WTC11 (cell line): ENCODE results near the gene MFAP3. TPM values are rescaled to one million over a fixed set of nuclear protein-coding genes. Genes with fewer than 3 reads are reported as not detected.

Experiments used
- ATAC-seq: fragments of 200-7000 bp; cut with Tn5 transposase; 2 replicates; pipeline ENCODE4 v1.10.0; 2021; ENCODE audit warnings: mild to moderate bottlenecking, moderate library complexity
- CTCF ChIA-PET: fragments of 300-600 bp; sonication (Branson Sonifier 250); formaldehyde crosslinking; loops from one replicate; lab custom pipeline; 2021; ENCODE audit warnings: antibody characterized with exemption; lab: Charles Lee
- POLR2A ChIA-PET: fragments of 350-600 bp; sonication (Branson Sonifier 250); formaldehyde crosslinking; loops from one replicate; lab custom pipeline; 2021; ENCODE audit warnings: antibody characterized with exemption; lab: Charles Lee
- DNase-seq: peaks from one replicate; pipeline ENCODE4 v3.0.0; 2021; ENCODE audit warnings: low spot score
- H3K27ac Mint-ChIP-seq: 2 replicates; pipeline ENCODE4 v1.8.0; 2021; ENCODE audit warnings: mixed read lengths
- H3K27me3 Mint-ChIP-seq: 2 replicates; pipeline ENCODE4 v1.8.0; 2021; ENCODE audit warnings: low read depth, mild to moderate bottlenecking, moderate library complexity, mixed read lengths
- H3K36me3 Mint-ChIP-seq: 2 replicates; pipeline ENCODE4 v1.8.0; 2021; ENCODE audit warnings: mixed read lengths
- H3K4me1 Mint-ChIP-seq: 2 replicates; pipeline ENCODE4 v1.8.0; 2022; ENCODE audit warnings: mixed read lengths
- H3K4me3 Mint-ChIP-seq: 2 replicates; pipeline ENCODE4 v1.8.0; 2021; ENCODE audit warnings: mild to moderate bottlenecking, moderate library complexity, mixed read lengths
- H3K9me3 Mint-ChIP-seq: 2 replicates; pipeline ENCODE4 v1.8.0; 2021; ENCODE audit warnings: mixed read lengths
- ATF3 ChIP-seq: sonication (generic); formaldehyde crosslinking; conservative IDR thresholded peaks from 2 replicates; pipeline ENCODE4 v1.8.1; 2022; ENCODE audit warnings: mild to moderate bottlenecking, missing genetic modification reagents
- ATF6 ChIP-seq: sonication (generic); formaldehyde crosslinking; IDR thresholded peaks from 2 replicates; pipeline ENCODE4 v1.8.1; 2023; ENCODE audit warnings: mild to moderate bottlenecking, missing genetic modification reagents
- E2F1 ChIP-seq: sonication (generic); formaldehyde crosslinking; IDR thresholded peaks from 2 replicates; pipeline ENCODE4 v1.8.0; 2022; ENCODE audit warnings: mild to moderate bottlenecking, missing genetic modification reagents
- EMX1 ChIP-seq: fragments of 250-450 bp; sonication (Bioruptor Pico); IDR thresholded peaks from 2 replicates; pipeline ENCODE4 v1.8.0; 2021; ENCODE audit warnings: mild to moderate bottlenecking
- ERG ChIP-seq: fragments of 250-450 bp; sonication (Bioruptor Pico); IDR thresholded peaks from 2 replicates; pipeline ENCODE4 v1.8.0; 2021; ENCODE audit warnings: mild to moderate bottlenecking
- FOXK1 ChIP-seq: sonication (generic); formaldehyde crosslinking; IDR thresholded peaks from 2 replicates; pipeline ENCODE4 v1.8.0; 2022; ENCODE audit warnings: mild to moderate bottlenecking, moderate library complexity, missing genetic modification reagents
- FOXP4 ChIP-seq: sonication (generic); formaldehyde crosslinking; IDR thresholded peaks from 2 replicates; pipeline ENCODE4 v1.8.0; 2022; ENCODE audit warnings: mild to moderate bottlenecking, missing genetic modification reagents
- HMGA2 ChIP-seq: fragments of 250-450 bp; sonication (Bioruptor Pico); IDR thresholded peaks from 2 replicates; pipeline ENCODE4 v1.4.0; 2021; ENCODE audit warnings: mild to moderate bottlenecking, moderate library complexity
- IRF1 ChIP-seq: sonication (generic); formaldehyde crosslinking; IDR thresholded peaks from 2 replicates; pipeline ENCODE4 v1.8.0; 2023; ENCODE audit warnings: missing genetic modification reagents
- MXD4 ChIP-seq: fragments of 250-450 bp; sonication (Bioruptor Pico); IDR thresholded peaks from 2 replicates; pipeline ENCODE4 v1.8.0; 2021; ENCODE audit warnings: mild to moderate bottlenecking, moderate library complexity, borderline replicate concordance
- PRDM15 ChIP-seq: sonication (generic); formaldehyde crosslinking; IDR thresholded peaks from 2 replicates; pipeline ENCODE4 v1.8.0; 2022; ENCODE audit warnings: missing genetic modification reagents
- RELA ChIP-seq: sonication (generic); formaldehyde crosslinking; IDR thresholded peaks from 2 replicates; pipeline ENCODE4 v1.8.1; 2022; ENCODE audit warnings: missing genetic modification reagents, mild to moderate bottlenecking, borderline replicate concordance
- SMAD3 ChIP-seq: sonication (generic); formaldehyde crosslinking; IDR thresholded peaks from 2 replicates; pipeline ENCODE4 v1.8.0; 2022; ENCODE audit warnings: missing genetic modification reagents, mild to moderate bottlenecking, borderline replicate concordance
- TEAD4 ChIP-seq: sonication (generic); formaldehyde crosslinking; IDR thresholded peaks from 2 replicates; pipeline ENCODE4 v1.8.0; 2022; ENCODE audit warnings: mild to moderate bottlenecking, missing genetic modification reagents
- TP53 ChIP-seq: sonication (generic); formaldehyde crosslinking; IDR thresholded peaks from 2 replicates; pipeline ENCODE4 v1.8.1; 2023; ENCODE audit warnings: mild to moderate bottlenecking, missing genetic modification reagents
- ZNF396 ChIP-seq: fragments of 250-450 bp; sonication (Bioruptor Pico); IDR thresholded peaks from 2 replicates; pipeline ENCODE4 v1.8.0; 2021; ENCODE audit warnings: mild to moderate bottlenecking, moderate library complexity, borderline replicate concordance
- ZNF423 ChIP-seq: fragments of 250-450 bp; sonication (Bioruptor Pico); IDR thresholded peaks from 2 replicates; pipeline ENCODE4 v2.1.2; 2022; ENCODE audit warnings: mild to moderate bottlenecking, moderate library complexity
- ZNF425 ChIP-seq: fragments of 250-450 bp; sonication (Bioruptor Pico); conservative IDR thresholded peaks from 2 replicates; pipeline ENCODE4 v1.9.0; 2021; ENCODE audit warnings: mild to moderate bottlenecking
- total RNA-seq: library from RNA; stranded (reverse); gene quantifications from 3 replicates; pipeline ENCODE4 v1.2.3, GENCODE V29; 2021

Gene MFAP3
- total RNA-seq, 1 experiment from 2014 or later = 20.0 TPM

- TF ChIP-seq ATF6 = no peak
Measured at GRCh38 chr5:153998768-153999167, 40.0 kb upstream of the MFAP3 start (continued).

GRCh38 chr5:153999995-154000394 is 38.8 kb upstream of the MFAP3 start:
- peaks cover 3% of the 10 kb centered on the region; the same call in 1 of the 2 replicates for H3K36me3 Mint-ChIP-seq
- ChIA-PET CTCF (no interaction called here), POLR2A (no interaction called here)
- H3K27me3 Mint-ChIP-seq = no peaks in the 10 kb centered on the region; the same call in 1 of the 2 replicates
- H3K4me3 Mint-ChIP-seq = no peak overlapping the region
- no peak overlapping the region for H3K27ac Mint-ChIP-seq
- peaks cover 7% of the 10 kb centered on the region for H3K4me1 Mint-ChIP-seq
- no peak for DNase-seq
- TF ChIP-seq IRF1 = no peak
- no peak for TF ChIP-seq SMAD3 (CRISPR knock-in tag)
- TF ChIP-seq TEAD4 (CRISPR knock-in tag) = no peak
- no peak for TF ChIP-seq ERG (CRISPR knock-in tag)
- no peak for TF ChIP-seq FOXK1 (CRISPR knock-in tag)
- no peak for TF ChIP-seq HMGA2 (CRISPR knock-in tag)
- no peak for TF ChIP-seq MXD4 (CRISPR knock-in tag)
- TF ChIP-seq ATF3 (CRISPR knock-in tag) = no peak
- no peak for TF ChIP-seq TP53 (CRISPR knock-in tag)
- no peak for TF ChIP-seq ZNF396
- no peak for TF ChIP-seq FOXP4 (CRISPR knock-in tag)
- no peak for TF ChIP-seq ATF6
- TF ChIP-seq RELA (CRISPR knock-in tag) = no peak
- TF ChIP-seq PRDM15 (CRISPR knock-in tag) = no peak
- no peak for TF ChIP-seq ZNF425 (CRISPR knock-in tag)
- TF ChIP-seq E2F1 (CRISPR knock-in tag) = no peak
- no peak for TF ChIP-seq ZNF423
- no peak for TF ChIP-seq EMX1 (CRISPR knock-in tag)
- peaks cover 3% of the 10 kb centered on the region for H3K9me3 Mint-ChIP-seq
- no peak for ATAC-seq
